Common myeloid progenitor, CD34-positive (primary cell): ENCODE data around the gene EOMES.
A peak's percentile ranks its signal among the peaks of the same experiment; 100 is the strongest.

ENCODE experiments used
- CTCF ChIA-PET: fragments of 350-600 bp; sonication (Branson Sonifier 250); formaldehyde crosslinking; loops from one replicate; lab custom pipeline; 2021; ENCODE audit warnings: antibody characterized with exemption; lab: Charles Lee
- POLR2A ChIA-PET: fragments of 350-600 bp; sonication (Branson Sonifier 250); formaldehyde crosslinking; loops from one replicate; lab custom pipeline; 2021; ENCODE audit warnings: antibody characterized with exemption; lab: Charles Lee
- DNase-seq, 3 donors: peaks; one replicate each; pipeline versions ENCODE4 v3.0.0 to v3.0.0-alpha.2; 2013
- H3K27ac ChIP-seq, 2 experiments: 1 replicate in 1 of 2; 2 replicates in 1 of 2; pipeline ENCODE4 v1.7.0; 2013; ENCODE audit warnings: inconsistent platforms in 2 of 2, low read length in 2 of 2, mild to moderate bottlenecking in 2 of 2, low read depth in 1 of 2, moderate library complexity in 1 of 2; ENCODE audit not compliant: severe bottlenecking in 2 of 2, insufficient read depth in 1 of 2, poor library complexity in 1 of 2
- H3K27me3 ChIP-seq, 5 experiments: replicated peaks in 2 of 5; 1 replicate in 3 of 5; 2 replicates in 2 of 5; pipeline versions ENCODE4 v1.6.1 to v1.7.0; 2013; ENCODE audit warnings: low read length in 4 of 5, mild to moderate bottlenecking in 2 of 5, moderate library complexity in 2 of 5, inconsistent platforms in 1 of 5; ENCODE audit not compliant: insufficient read depth in 5 of 5, control insufficient read depth in 4 of 5
- H3K36me3 ChIP-seq, 4 experiments: 1 replicate in 2 of 4; 2 replicates in 2 of 4; pipeline versions ENCODE4 v1.6.1 to v1.7.0; 2013; ENCODE audit warnings: low read length in 3 of 4, control low read depth in 1 of 4, mild to moderate bottlenecking in 1 of 4; ENCODE audit not compliant: control insufficient read depth in 4 of 4, insufficient read depth in 4 of 4
- H3K4me1 ChIP-seq, 4 experiments: 1 replicate in 3 of 4; 2 replicates in 1 of 4; pipeline versions ENCODE4 v1.6.1 to v1.7.1; 2013; ENCODE audit warnings: low read length in 3 of 4, mild to moderate bottlenecking in 3 of 4, control low read depth in 1 of 4, inconsistent platforms in 1 of 4, moderate library complexity in 1 of 4; ENCODE audit not compliant: control insufficient read depth in 4 of 4, insufficient read depth in 4 of 4; ENCODE audit errors: control extremely low read depth in 1 of 4
- H3K4me3 ChIP-seq, 7 experiments: 1 replicate in 4 of 7; 2 replicates in 3 of 7; pipeline versions ENCODE4 v1.5.1 to v1.7.0; 2013; ENCODE audit warnings: mild to moderate bottlenecking in 7 of 7, low read length in 6 of 7, moderate library complexity in 6 of 7, inconsistent platforms in 2 of 7, low read depth in 2 of 7, control low read depth in 1 of 7; ENCODE audit not compliant: insufficient read depth in 4 of 7, control insufficient read depth in 1 of 7; ENCODE audit errors: extremely low read depth in 1 of 7
- H3K9me3 ChIP-seq, 5 experiments: 1 replicate in 4 of 5; 2 replicates in 1 of 5; pipeline versions ENCODE4 v1.6.1 to v1.7.1; 2013; ENCODE audit warnings: low read length in 4 of 5, mild to moderate bottlenecking in 2 of 5, inconsistent platforms in 1 of 5, low read depth in 1 of 5, moderate library complexity in 1 of 5; ENCODE audit not compliant: control insufficient read depth in 4 of 5, insufficient read depth in 2 of 5; ENCODE audit errors: control extremely low read depth in 1 of 5
- WGBS: methylation state at CpG from one replicate; pipeline ENCODE4 v1.1.5; 2013; ENCODE audit not compliant: insufficient coverage; 5-methylcytosine and 5-hydroxymethylcytosine counted together

EOMES gene

GRCh38 chr3:27728195-27729087 lies 6.3 kb upstream of the EOMES start:
- 2% methylated on average over 23 of the region's 35 CpGs for WGBS
- Histone ChIP-seq H3K36me3 (no peaks in the 10 kb centered on the region), H3K9me3 (no peaks in the 10 kb centered on the region), H3K27ac (no peak overlapping the region), H3K4me1 (peaks cover 0 to 27% (median 11%) of the 10 kb centered on the region in 4 experiments), H3K27me3 (peaks cover 40 to 98% (median 77%) of the 10 kb centered on the region in 5 experiments), H3K4me3 (peak overlapping the region in 3 of 7 experiments; percentile 16 to 49 (median 18))
- POLR2A ChIA-PET = no interaction called here
- CTCF ChIA-PET = interaction anchor here (1.0 to 1.8 kb wide), 5 partner anchors 8 to 598 kb away, joined by 3 to 7 read pairs (median 4); no protein-coding TSS in a partner anchor
- peak in 1 of 3 donors; percentile 53 for DNase-seq

GRCh38 chr3:27726240-27726639 lies 4.1 kb upstream of the EOMES start:
- Histone ChIP-seq H3K4me3 (no peak overlapping the region), H3K4me1 (peaks cover 6 to 47% (median 31%) of the 10 kb centered on the region in 4 experiments), H3K9me3 (no peaks in the 10 kb centered on the region), H3K36me3 (no peaks in the 10 kb centered on the region), H3K27me3 (peaks cover 36 to 100% (median 76%) of the 10 kb centered on the region in 5 experiments), H3K27ac (no peak overlapping the region)
- no peak for DNase-seq
- POLR2A ChIA-PET = no interaction called here
- CTCF ChIA-PET = no interaction called here
- 15% methylated on average over 2 of the region's 7 CpGs for WGBS

- CTCF ChIA-PET = interaction anchor here (0.6 to 2.2 kb wide), 6 partner anchors 8 to 601 kb away, joined by 3 to 12 read pairs (median 4); no protein-coding TSS in a partner anchor
- H3K9me3 ChIP-seq = no peaks in the 10 kb centered on the region
- no peaks in the 10 kb centered on the region for H3K36me3 ChIP-seq
- 10% methylated on average over 23 of the region's 30 CpGs for WGBS
- no peak overlapping the region for H3K27ac ChIP-seq
- peaks cover 31 to 100% (median 77%) of the 10 kb centered on the region in 5 experiments for H3K27me3 ChIP-seq
- no peak for DNase-seq
- no peak overlapping the region for H3K4me3 ChIP-seq
- peaks cover 6 to 42% (median 33%) of the 10 kb centered on the region in 4 experiments for H3K4me1 ChIP-seq
- POLR2A ChIA-PET = no interaction called here
These were observed 2.5 kb upstream of the EOMES start for GRCh38 chr3:27724459-27725197.

GRCh38 chr3:27723815-27724458 lies 1.8 kb upstream of the EOMES start:
- peak in 1 of 3 donors; percentile 36 for DNase-seq
- WGBS = 6% methylated on average over 34 of the region's 37 CpGs
- Histone ChIP-seq H3K27ac (no peak overlapping the region), H3K27me3 (peaks cover 38 to 100% (median 78%) of the 10 kb centered on the region in 5 experiments), H3K4me1 (peaks cover 6 to 40% (median 32%) of the 10 kb centered on the region in 4 experiments), H3K9me3 (no peaks in the 10 kb centered on the region), H3K4me3 (peak overlapping the region in 5 of 7 experiments; percentile 20 to 68 (median 39)), H3K36me3 (no peaks in the 10 kb centered on the region)
- CTCF ChIA-PET = interaction anchor here (0.6 to 2.2 kb wide), 8 partner anchors 8 to 602 kb away, joined by 3 to 12 read pairs (median 4); no protein-coding TSS in a partner anchor
- POLR2A ChIA-PET = no interaction called here

- Histone ChIP-seq H3K36me3 (no peaks in the 10 kb centered on the region), H3K4me1 (peaks cover 4 to 37% (median 31%) of the 10 kb centered on the region in 4 experiments), H3K4me3 (peak overlapping the region in 5 of 7 experiments; percentile 20 to 68 (median 39)), H3K27me3 (peaks cover 42 to 99% (median 73%) of the 10 kb centered on the region in 5 experiments), H3K9me3 (no peaks in the 10 kb centered on the region), H3K27ac (no peak overlapping the region)
- DNase-seq = no peak
- 6% methylated on average over 12 of the region's 15 CpGs for WGBS
- ChIA-PET CTCF (interaction anchor here (0.9 to 2.2 kb wide), 7 partner anchors 10 to 602 kb away, joined by 3 to 7 read pairs (median 5); no protein-coding TSS in a partner anchor), POLR2A (no interaction called here)
These were observed 1.3 kb upstream of the EOMES start for GRCh38 chr3:27723456-27723814.

GRCh38 chr3:27723001-27723445 lies 900 bp upstream of the EOMES start:
- no peak overlapping the region for H3K27ac ChIP-seq
- H3K4me3 ChIP-seq = peak overlapping the region in 5 of 7 experiments; percentile 3 to 68 (median 27)
- peak in 1 of 3 donors; percentile 47 for DNase-seq
- ChIA-PET POLR2A (no interaction called here), CTCF (interaction anchor here (0.9 to 2.2 kb wide), 7 partner anchors 9 to 603 kb away, joined by 3 to 7 read pairs (median 5); no protein-coding TSS in a partner anchor)
- H3K36me3 ChIP-seq = no peaks in the 10 kb centered on the region
- peaks cover 44 to 98% (median 71%) of the 10 kb centered on the region in 5 experiments for H3K27me3 ChIP-seq
- no peaks in the 10 kb centered on the region for H3K9me3 ChIP-seq
- 5% methylated on average over 8 of the region's 13 CpGs for WGBS
- H3K4me1 ChIP-seq = peaks cover 4 to 36% (median 30%) of the 10 kb centered on the region in 4 experiments
